Measurements from ENCODE around the gene SLC16A1.

- TF ChIP-seq CTCF (IDR thresholded peaks at IDR 0.05) (no peak), POLR2A (IDR thresholded peaks at IDR 0.05) (no peak)
These were observed 41.8 kb upstream of the SLC16A1 start for GRCh38 chr1:112997781-112998180.
